ENCODE results near the gene PTGER1.

PTGER1 gene

DNA sequence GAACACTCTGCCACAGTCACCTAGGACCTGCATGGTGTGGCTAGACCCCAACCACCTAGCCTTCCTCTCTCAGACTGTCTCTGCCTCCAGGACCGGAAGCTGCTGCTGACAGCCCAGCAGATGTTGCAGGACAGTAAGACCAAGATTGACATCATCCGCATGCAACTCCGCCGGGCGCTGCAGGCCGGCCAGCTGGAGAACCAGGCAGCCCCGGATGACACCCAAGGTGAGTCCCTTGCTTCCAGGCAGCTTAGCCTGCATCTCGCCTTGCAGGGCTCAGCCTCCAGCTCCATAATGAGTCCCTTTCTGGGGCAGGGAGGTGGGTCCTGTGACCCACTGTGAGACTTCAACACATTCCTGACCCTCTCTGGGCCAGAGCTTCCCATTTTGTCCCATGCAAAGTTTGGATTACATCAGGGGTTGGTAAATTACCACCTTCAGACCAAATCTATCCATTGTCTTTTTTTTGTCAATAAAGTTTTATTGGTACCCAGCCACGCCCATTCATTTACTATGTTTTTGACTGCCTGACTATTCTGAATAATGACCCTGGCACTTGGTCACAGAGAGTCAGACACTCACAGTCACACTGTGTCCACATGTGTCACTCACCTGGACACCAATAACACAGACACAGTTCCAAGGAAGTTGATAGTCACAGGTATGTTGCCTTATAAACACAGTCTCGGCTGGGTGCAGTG is 28.7 kb downstream of the PTGER1 start:
- intact Hi-C loops (cut with DNase I; ENCODE audit: low total_unique reads): no loop called here
- Histone ChIP-seq H3K4me1 (no peaks in the 10 kb centered on the region), H3K9me3 (no peaks in the 10 kb centered on the region), H3K27me3 (no peaks in the 10 kb centered on the region), H3K4me3 (no peak overlapping the region), H3K27ac (no peak overlapping the region), H3K36me3 (peaks cover 71 to 100% (median 99%) of the 10 kb centered on the region in 3 donors)
- DNase-seq: no peak
- TF ChIP-seq, protein P1, sequence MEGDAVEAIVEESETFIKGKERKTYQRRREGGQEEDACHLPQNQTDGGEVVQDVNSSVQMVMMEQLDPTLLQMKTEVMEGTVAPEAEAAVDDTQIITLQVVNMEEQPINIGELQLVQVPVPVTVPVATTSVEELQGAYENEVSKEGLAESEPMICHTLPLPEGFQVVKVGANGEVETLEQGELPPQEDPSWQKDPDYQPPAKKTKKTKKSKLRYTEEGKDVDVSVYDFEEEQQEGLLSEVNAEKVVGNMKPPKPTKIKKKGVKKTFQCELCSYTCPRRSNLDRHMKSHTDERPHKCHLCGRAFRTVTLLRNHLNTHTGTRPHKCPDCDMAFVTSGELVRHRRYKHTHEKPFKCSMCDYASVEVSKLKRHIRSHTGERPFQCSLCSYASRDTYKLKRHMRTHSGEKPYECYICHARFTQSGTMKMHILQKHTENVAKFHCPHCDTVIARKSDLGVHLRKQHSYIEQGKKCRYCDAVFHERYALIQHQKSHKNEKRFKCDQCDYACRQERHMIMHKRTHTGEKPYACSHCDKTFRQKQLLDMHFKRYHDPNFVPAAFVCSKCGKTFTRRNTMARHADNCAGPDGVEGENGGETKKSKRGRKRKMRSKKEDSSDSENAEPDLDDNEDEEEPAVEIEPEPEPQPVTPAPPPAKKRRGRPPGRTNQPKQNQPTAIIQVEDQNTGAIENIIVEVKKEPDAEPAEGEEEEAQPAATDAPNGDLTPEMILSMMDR (IDR thresholded peaks at IDR 0.05): no peak

DNA sequence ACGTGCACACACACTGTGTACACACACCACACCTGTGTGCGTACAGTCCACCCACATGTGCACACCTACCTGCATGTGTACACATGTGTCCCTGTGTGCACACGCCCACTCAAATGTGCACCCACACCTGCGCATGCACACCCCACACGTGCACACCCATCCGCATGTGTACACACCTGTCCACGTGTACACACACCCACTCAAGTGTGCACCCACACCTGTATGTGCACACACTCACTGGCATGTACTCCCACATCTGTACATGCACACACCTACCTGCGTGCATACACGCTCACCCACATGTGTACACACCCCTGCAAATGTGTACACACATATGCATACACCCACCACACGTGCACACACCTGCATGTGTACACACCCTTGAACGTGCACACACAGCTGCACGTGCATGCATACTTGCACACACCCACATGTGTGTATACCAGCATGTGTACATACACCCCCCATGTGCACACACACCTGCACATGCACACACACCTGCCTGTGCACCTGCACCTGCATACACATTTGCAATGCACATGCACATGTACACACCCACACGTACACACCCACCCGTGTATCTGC is 31.4 kb downstream of the PTGER1 start:
- intact Hi-C loops (cut with DNase I; ENCODE audit: low total_unique reads): no loop called here
- no peaks in the 10 kb centered on the region for H3K27me3 ChIP-seq
- no peaks in the 10 kb centered on the region for H3K9me3 ChIP-seq
- no peak for DNase-seq
- peaks cover 0 to 6% (median 0%) of the 10 kb centered on the region in 4 donors for H3K4me1 ChIP-seq
- TF ChIP-seq, protein P1 (IDR thresholded peaks at IDR 0.05): no peak
- H3K4me3 ChIP-seq: no peak overlapping the region
- H3K27ac ChIP-seq: no peak overlapping the region
- peaks cover 67 to 81% (median 81%) of the 10 kb centered on the region in 3 donors for H3K36me3 ChIP-seq

DNA sequence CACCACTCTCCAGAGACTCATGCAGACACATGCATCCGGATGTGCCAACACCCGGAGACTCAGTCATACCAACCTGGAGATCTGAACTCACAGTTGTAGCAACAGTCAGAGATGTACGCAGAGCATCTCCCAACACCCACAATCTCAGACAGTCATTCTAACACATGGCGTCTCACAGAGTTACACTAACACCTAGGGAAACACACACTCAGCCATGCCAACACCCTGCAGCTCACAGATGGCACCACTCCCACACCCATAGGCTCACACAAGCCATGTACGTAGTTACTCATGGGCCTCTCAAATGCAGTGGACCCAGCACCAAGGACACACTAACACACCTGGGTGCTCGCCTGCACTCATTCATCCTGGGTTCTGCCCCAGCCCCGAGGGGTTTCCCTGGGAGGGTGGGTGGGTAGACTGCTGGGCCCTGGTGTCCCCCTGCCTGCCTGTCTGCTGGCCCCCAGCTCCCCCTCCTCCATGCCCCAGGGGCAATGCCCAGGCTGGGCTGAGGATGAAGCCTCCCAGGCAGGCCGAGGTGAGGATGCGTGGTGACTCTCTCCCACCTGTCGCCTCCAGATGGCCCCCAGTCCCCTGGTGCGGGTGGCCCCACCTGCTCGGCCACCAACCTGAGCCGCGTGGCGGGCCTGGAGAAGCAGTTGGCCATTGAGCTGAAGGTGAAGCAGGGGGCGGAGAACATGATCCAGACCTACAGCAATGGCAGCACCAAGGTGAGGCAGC is 32.1 kb downstream of the PTGER1 start:
- H3K27me3 ChIP-seq: no peaks in the 10 kb centered on the region
- no peak overlapping the region for H3K4me3 ChIP-seq
- intact Hi-C loops (cut with DNase I; ENCODE audit: low total_unique reads): no loop called here
- DNase-seq: no peak
- peaks cover 0 to 6% (median 0%) of the 10 kb centered on the region in 4 donors for H3K4me1 ChIP-seq
- no peaks in the 10 kb centered on the region for H3K9me3 ChIP-seq
- H3K27ac ChIP-seq: no peak overlapping the region
- peaks cover 60 to 75% (median 74%) of the 10 kb centered on the region in 3 donors for H3K36me3 ChIP-seq
- TF ChIP-seq, protein P1 (IDR thresholded peaks at IDR 0.05): no peak

DNA sequence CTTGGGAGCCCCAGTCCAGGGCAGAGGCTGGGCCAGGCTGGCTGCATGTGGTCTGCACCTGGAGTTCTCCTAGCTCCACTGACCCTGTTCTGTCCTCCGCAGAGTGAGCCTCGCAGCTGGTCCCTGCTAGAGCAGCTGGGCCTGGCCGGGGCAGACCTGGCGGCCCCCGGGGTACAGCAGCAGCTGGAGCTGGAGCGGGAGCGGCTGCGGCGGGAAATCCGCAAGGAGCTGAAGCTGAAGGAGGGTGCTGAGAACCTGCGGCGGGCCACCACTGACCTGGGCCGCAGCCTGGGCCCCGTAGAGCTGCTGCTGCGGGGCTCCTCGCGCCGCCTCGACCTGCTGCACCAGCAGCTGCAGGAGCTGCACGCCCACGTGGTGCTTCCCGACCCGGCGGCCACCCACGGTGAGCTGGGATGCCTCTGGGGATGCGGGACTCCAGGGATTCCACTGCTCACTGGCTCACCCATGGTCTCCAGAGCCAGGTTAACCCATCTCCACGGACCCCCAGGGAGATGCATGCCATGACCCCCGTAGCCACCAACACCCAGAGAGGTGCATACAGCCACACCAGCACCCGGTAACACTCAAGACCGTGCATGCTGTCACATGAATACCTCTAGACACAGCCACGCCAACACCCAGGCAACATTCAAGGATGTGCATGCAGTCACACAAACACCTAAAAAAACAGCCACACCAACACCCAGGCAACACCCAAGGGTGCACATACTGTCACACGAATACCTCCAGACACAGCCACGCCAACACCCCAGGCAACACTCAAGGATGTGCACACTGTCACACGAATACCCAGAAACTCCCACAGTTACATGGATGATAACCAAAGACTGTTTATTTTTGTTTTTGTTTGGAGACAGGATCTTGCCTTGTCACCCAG is 33.9 kb downstream of the PTGER1 start:
- Histone ChIP-seq H3K27me3 (no peaks in the 10 kb centered on the region), H3K27ac (no peak overlapping the region), H3K4me3 (no peak overlapping the region), H3K36me3 (peaks cover 44 to 57% (median 57%) of the 10 kb centered on the region in 3 donors), H3K4me1 (peaks cover 0 to 6% (median 0%) of the 10 kb centered on the region in 4 donors), H3K9me3 (no peaks in the 10 kb centered on the region)
- intact Hi-C loops (cut with DNase I; ENCODE audit: low total_unique reads): no loop called here
- TF ChIP-seq, protein P1 (IDR thresholded peaks at IDR 0.05): no peak
- no peak for DNase-seq

DNA sequence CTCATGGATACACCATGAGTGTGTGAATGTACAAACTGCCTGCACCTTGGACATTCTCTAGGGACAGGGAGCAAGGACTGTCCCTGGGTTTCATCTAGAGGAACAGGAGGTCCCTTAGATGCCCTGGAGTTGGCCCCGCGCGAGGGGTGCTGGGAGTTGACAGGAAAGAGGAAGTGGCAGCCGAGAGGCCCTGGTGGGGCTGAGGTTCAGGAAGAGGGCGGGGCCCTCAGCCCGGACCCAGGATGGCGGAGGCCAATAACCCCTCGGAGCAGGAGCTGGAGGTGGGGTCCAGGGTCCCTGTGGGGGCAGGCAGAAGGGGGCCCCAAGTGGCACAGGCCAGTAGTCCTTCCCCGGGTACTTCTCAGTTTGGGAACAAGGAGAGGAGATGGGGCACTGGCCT is 35.1 kb downstream of the PTGER1 start:
- no peaks in the 10 kb centered on the region for H3K27me3 ChIP-seq
- H3K4me3 ChIP-seq: peak overlapping the region in 1 of 2 donors; percentile 16
- peaks cover 0 to 13% (median 5%) of the 10 kb centered on the region in 4 donors for H3K4me1 ChIP-seq
- no peak overlapping the region for H3K27ac ChIP-seq
- peaks cover 38 to 45% (median 44%) of the 10 kb centered on the region in 3 donors for H3K36me3 ChIP-seq
- peak; percentile 80 to 81 for DNase-seq
- no peaks in the 10 kb centered on the region for H3K9me3 ChIP-seq
- TF ChIP-seq, protein P1 (IDR thresholded peaks at IDR 0.05): no peak
- intact Hi-C loops (cut with DNase I; ENCODE audit: low total_unique reads): no loop called here

Data from tibial artery (tissue), 4 donors.